ENCODE data around the gene NMNAT3. TPM values are rescaled to one million over a fixed set of nuclear protein-coding genes. Genes with fewer than 3 reads are reported as not detected.

The NMNAT3 gene
- total and polyA plus RNA-seq, 9 donors: 15.8 to 31.2 (median 21.6) TPM

- Histone ChIP-seq H3K27me3 (no peaks in the 10 kb centered on the region), H3K9me3 (no peaks in the 10 kb centered on the region), H3K4me3 (no peak overlapping the region), H3K27ac (no peak overlapping the region), H3K4me1 (ENCODE audit: insufficient read depth) (peaks cover 1% of the 10 kb centered on the region), H3K36me3 (no peaks in the 10 kb centered on the region)
- intact Hi-C loops (cut with DNase I): loop anchor here (5.0 kb wide), 2 partner anchors 133 to 372 kb away; no protein-coding TSS in a partner anchor
- 90 to 97% (median 91%) methylated on average over 3 of the region's 3 CpGs for WGBS, 3 donors
- TF ChIP-seq POLR2A (IDR thresholded peaks at IDR 0.05) (no peak), EP300 (IDR thresholded peaks at IDR 0.05) (no peak), CTCF (IDR thresholded peaks at IDR 0.05) (no peak)
- no peak for DNase-seq
Observed at GRCh38 chr3:139560411-139560810, 117.4 kb downstream of the NMNAT3 start.

- H3K9me3 ChIP-seq: no peaks in the 10 kb centered on the region
- TF ChIP-seq CTCF (IDR thresholded peaks at IDR 0.05): no peak
- TF ChIP-seq POLR2A (IDR thresholded peaks at IDR 0.05): no peak
- no peak for TF ChIP-seq EP300 (IDR thresholded peaks at IDR 0.05)
- no peak for DNase-seq
- H3K4me3 ChIP-seq: no peak overlapping the region
- H3K27me3 ChIP-seq: no peaks in the 10 kb centered on the region
- WGBS, 3 donors: 55 to 62% (median 60%) methylated on average over 5 of the region's 5 CpGs
- intact Hi-C loops (cut with DNase I): loop anchor here in 1 of 4 donors (10.0 kb wide), 1 partner anchor 115 kb away; the partner anchor contains the start of gene NMNAT3
- no peaks in the 10 kb centered on the region for H3K36me3 ChIP-seq
- H3K27ac ChIP-seq: no peak overlapping the region
- H3K4me1 ChIP-seq (ENCODE audit: insufficient read depth): peaks cover 1% of the 10 kb centered on the region
Observed at GRCh38 chr3:139559541-139559940, 118.2 kb downstream of the NMNAT3 start.

- TF ChIP-seq CTCF (IDR thresholded peaks at IDR 0.05) (no peak), EP300 (IDR thresholded peaks at IDR 0.05) (no peak), POLR2A (IDR thresholded peaks at IDR 0.05) (no peak)
- Histone ChIP-seq H3K27ac (no peak overlapping the region), H3K4me3 (no peak overlapping the region), H3K36me3 (no peaks in the 10 kb centered on the region), H3K9me3 (no peaks in the 10 kb centered on the region), H3K4me1 (ENCODE audit: insufficient read depth) (peaks cover 7% of the 10 kb centered on the region), H3K27me3 (no peaks in the 10 kb centered on the region)
- WGBS, 3 donors: 34 to 52% (median 42%) methylated on average over 2 of the region's 2 CpGs
- DNase-seq: no peak
- intact Hi-C loops (cut with DNase I): loop anchor here in 1 of 4 donors (10.0 kb wide), 1 partner anchor 116 kb away; the partner anchor contains the start of gene NMNAT3
Observed at GRCh38 chr3:139558351-139559266, 119.2 kb downstream of the NMNAT3 start.

GRCh38 chr3:139557041-139557440 lies 120.7 kb downstream of the NMNAT3 start:
- H3K4me3 ChIP-seq: no peak overlapping the region
- no peaks in the 10 kb centered on the region for H3K9me3 ChIP-seq
- WGBS, 3 donors: 79 to 99% (median 95%) methylated on average over 3 of the region's 3 CpGs
- no peak overlapping the region for H3K27ac ChIP-seq
- DNase-seq: no peak
- no peaks in the 10 kb centered on the region for H3K27me3 ChIP-seq
- H3K36me3 ChIP-seq: no peaks in the 10 kb centered on the region
- TF ChIP-seq CTCF (IDR thresholded peaks at IDR 0.05) (no peak), EP300 (IDR thresholded peaks at IDR 0.05) (no peak), POLR2A (IDR thresholded peaks at IDR 0.05) (no peak)
- H3K4me1 ChIP-seq (ENCODE audit: insufficient read depth): peaks cover 17% of the 10 kb centered on the region
- intact Hi-C loops (cut with DNase I): loop anchor here in 1 of 4 donors (10.0 kb wide), 1 partner anchor 118 kb away; the partner anchor contains the start of gene NMNAT3
